Testis (tissue), 3 donors: ENCODE results near the gene PRDX4. TPM values are rescaled to one million over a fixed set of nuclear protein-coding genes. Genes with fewer than 3 reads are reported as not detected.
"Not testable (repeated sequence)": the region's sequence is repeated elsewhere in the genome, so short reads cannot be mapped to it uniquely, and the experiment has no call there.

ENCODE experiments used
- DNase-seq: peaks from one replicate; pipeline ENCODE4 v3.0.0-alpha.2; 2019
- H3K27ac ChIP-seq, 2 donors: fragments of 200-600 bp; sonication (generic); one replicate each; pipeline ENCODE4 v1.5.1; 2019
- H3K27me3 ChIP-seq: fragments of 200-600 bp; sonication (generic); one replicate; pipeline ENCODE4 v1.5.1; 2019
- H3K36me3 ChIP-seq: fragments of 200-600 bp; sonication (generic); one replicate; pipeline ENCODE4 v1.5.1; 2017; ENCODE audit warnings: low read depth; ENCODE audit errors: missing control alignments
- H3K4me1 ChIP-seq: fragments of 200-600 bp; sonication (generic); one replicate; pipeline ENCODE4 v1.5.1; 2019
- H3K4me3 ChIP-seq, 2 donors: fragments of 200-600 bp; sonication (generic); one replicate each; pipeline ENCODE4 v1.5.1; 2017 to 2019
- H3K9me3 ChIP-seq: fragments of 200-600 bp; sonication (generic); one replicate; pipeline ENCODE4 v1.5.1; 2017
- CTCF ChIP-seq, 3 experiments: fragments of 450-650 bp in 2 of 3; fragments of 200-600 bp in 1 of 3; sonication (generic) in 1 of 3; IDR thresholded peaks; one replicate each; pipeline ENCODE4 v1.5.1; 2016 to 2019; ENCODE audit warnings: antibody characterized with exemption in 3 of 3, mild to moderate bottlenecking in 2 of 3, moderate library complexity in 1 of 3
- POLR2A ChIP-seq: fragments of 450-650 bp; IDR thresholded peaks from one replicate; pipeline ENCODE4 v1.6.1; 2017; ENCODE audit warnings: antibody characterized with exemption, mild to moderate bottlenecking, moderate library complexity
- WGBS, 2 donors: methylation state at CpG; one replicate each; pipeline ENCODE4 v1.1.5; 2018; 5-methylcytosine and 5-hydroxymethylcytosine counted together
- intact Hi-C: fragments of 100-400 bp; cut with DNase I; formaldehyde crosslinking; loops from one replicate; pipeline ENCODE4 v1.15.1; 2023; ENCODE audit warnings: low total_unique reads
- polyA plus RNA-seq: library from polyadenylated mRNA; stranded (reverse); fragments of 350-450 nt; fragmentation: Illumina TruSeq; extraction: RNeasy Lipid Tissue Mini Kit (QIAGEN cat#74804); gene quantifications from one replicate; pipeline ENCODE4 v1.2.3, GENCODE V29; 2014; ENCODE audit warnings: low read depth, low replicate concordance; ENCODE audit not compliant: insufficient read depth
- total RNA-seq, 2 donors: library from RNA; depleted of rRNA; stranded (reverse); fragments of >200 nt; gene quantifications; one replicate each; pipeline ENCODE4 v1.2.3, GENCODE V29; 2016

PRDX4 gene
- total and polyA plus RNA-seq, 3 donors from 2014 or later: 211 to 218 (median 214) TPM

DNA sequence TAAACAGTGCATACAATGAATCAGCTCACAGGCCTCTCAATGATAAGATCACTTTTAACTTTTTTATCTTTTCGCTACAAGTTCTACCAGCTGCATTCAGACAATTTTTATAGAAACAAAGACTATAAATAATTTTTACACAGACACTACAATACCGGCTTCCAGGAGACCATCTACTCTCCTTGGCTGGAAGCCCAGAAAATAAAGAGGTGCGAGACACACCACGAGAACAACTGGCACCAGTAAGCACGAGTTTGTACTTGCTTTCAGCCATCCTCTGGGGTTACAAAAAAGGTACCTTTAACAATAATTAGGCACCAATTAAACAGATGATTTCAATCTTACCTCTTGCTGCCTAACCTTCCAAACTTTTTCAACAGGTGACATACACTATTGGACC lies 11.2 kb upstream of the PRDX4 start:
- H3K4me3 ChIP-seq: no peak overlapping the region
- intact Hi-C loops: no loop called here
- no peaks in the 10 kb centered on the region for H3K27me3 ChIP-seq
- no peak for DNase-seq
- no peaks in the 10 kb centered on the region for H3K36me3 ChIP-seq
- no peak overlapping the region for H3K27ac ChIP-seq
- no peaks in the 10 kb centered on the region for H3K4me1 ChIP-seq
- H3K9me3 ChIP-seq: no peaks in the 10 kb centered on the region
- WGBS, 2 donors: 33 to 62% methylated on average over 5 of the region's 5 CpGs
- no peak for TF ChIP-seq CTCF (IDR thresholded peaks at IDR 0.05)
- no peak for TF ChIP-seq POLR2A

DNA sequence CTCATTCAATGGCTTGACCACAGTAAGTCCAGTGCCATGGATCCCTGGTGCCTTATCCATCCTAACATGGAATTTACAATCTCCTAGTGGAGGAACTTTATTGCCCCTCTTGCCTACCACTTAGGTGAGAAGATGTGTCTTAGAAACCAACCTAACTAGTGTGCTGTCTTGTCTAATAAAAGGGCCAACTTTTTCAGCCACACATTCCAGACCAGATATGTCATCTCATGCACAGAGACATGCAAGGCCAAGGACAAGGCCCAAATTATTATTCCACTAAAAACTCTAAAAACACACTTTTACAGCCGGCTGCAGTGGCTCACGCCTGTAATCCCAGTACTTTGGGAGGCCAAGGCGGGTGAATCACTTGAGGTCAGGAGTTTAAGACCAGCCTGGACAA lies 10.6 kb upstream of the PRDX4 start:
- TF ChIP-seq POLR2A (no peak), CTCF (IDR thresholded peaks at IDR 0.05) (no peak)
- Histone ChIP-seq H3K9me3 (no peaks in the 10 kb centered on the region), H3K4me3 (no peak overlapping the region), H3K4me1 (no peaks in the 10 kb centered on the region), H3K27me3 (no peaks in the 10 kb centered on the region), H3K27ac (no peak overlapping the region), H3K36me3 (no peaks in the 10 kb centered on the region)
- WGBS, 2 donors: 45 to 67% methylated on average over 2 to 3 of the region's 3 CpGs
- no peak for DNase-seq
- intact Hi-C loops: no loop called here

DNA sequence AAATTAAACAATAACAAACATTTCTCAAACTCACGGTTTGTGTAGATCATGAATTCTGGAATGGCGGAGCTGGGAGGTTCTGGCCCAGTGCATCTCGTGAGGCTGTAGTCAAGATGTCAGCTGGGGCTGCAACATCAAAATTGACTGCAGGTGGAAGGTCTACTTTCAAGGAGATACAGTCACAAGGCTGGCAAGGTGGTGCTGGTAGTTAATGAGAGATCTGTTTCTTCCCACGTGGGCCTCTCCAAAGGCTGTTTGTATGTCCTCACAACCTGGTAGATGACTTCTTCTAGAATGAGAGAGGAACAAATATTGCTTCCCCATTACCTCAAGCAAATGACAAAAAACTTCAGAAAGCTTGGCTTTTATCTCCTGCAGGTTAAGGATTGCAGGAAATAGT lies 8.0 kb upstream of the PRDX4 start:
- no peaks in the 10 kb centered on the region for H3K36me3 ChIP-seq
- intact Hi-C loops: no loop called here
- no peaks in the 10 kb centered on the region for H3K4me1 ChIP-seq
- H3K27ac ChIP-seq: no peak overlapping the region
- H3K4me3 ChIP-seq: no peak overlapping the region
- H3K27me3 ChIP-seq: no peaks in the 10 kb centered on the region
- TF ChIP-seq CTCF (IDR thresholded peaks at IDR 0.05) (no peak), POLR2A (no peak)
- WGBS, 2 donors: 93 to 96% methylated on average over 4 of the region's 4 CpGs
- DNase-seq: no peak
- no peaks in the 10 kb centered on the region for H3K9me3 ChIP-seq

GRCh38 chrX:23660083-23660765 lies 7.1 kb upstream of the PRDX4 start:
- H3K4me3 ChIP-seq, DNase-seq, intact Hi-C loops, H3K27ac ChIP-seq, H3K27me3 ChIP-seq, H3K36me3 ChIP-seq, H3K4me1 ChIP-seq, H3K9me3 ChIP-seq: not testable (repeated sequence)
- 55 to 63% methylated on average over 2 to 8 of the region's 8 CpGs for WGBS, 2 donors

DNA sequence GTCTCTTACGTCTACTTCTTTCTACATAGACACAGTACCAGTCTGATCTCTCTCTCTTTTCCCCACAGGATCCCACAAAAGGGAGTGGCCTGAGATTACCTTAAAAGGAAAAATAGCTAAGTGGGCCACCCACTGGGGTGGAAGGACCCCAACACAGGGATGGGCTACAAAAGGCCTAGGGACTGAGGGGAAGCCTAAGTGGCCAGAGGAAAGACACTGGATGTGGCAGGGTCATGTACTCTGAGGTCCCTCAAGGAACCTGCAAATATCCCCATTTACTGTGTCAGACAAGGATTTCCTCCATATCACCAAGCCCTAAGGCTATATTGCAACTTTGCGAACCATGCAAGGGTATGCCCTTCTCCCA lies 6.5 kb upstream of the PRDX4 start:
- intact Hi-C loops: no loop called here
- WGBS, 2 donors: 100% methylated on average over 2 of the region's 2 CpGs
- Histone ChIP-seq H3K27ac (no peak overlapping the region), H3K27me3 (no peaks in the 10 kb centered on the region), H3K36me3 (no peaks in the 10 kb centered on the region), H3K4me3 (no peak overlapping the region), H3K4me1 (no peaks in the 10 kb centered on the region), H3K9me3 (no peaks in the 10 kb centered on the region)
- TF ChIP-seq POLR2A: no peak
- TF ChIP-seq CTCF (IDR thresholded peaks at IDR 0.05): no peak
- no peak for DNase-seq
